Epithelial cell of esophagus (primary cell): ENCODE results near the gene LGALS4.
A peak's percentile ranks its signal among the peaks of the same experiment; 100 is the strongest.

Experiments
- DNase-seq: peaks from one replicate; pipeline ENCODE4 v3.0.0; 2010; ENCODE audit warnings: low read depth
- H3K4me3 ChIP-seq: 2 replicates; pipeline ENCODE4 v1.5.1; 2011; ENCODE audit warnings: mild to moderate bottlenecking, low read length, control low read depth
- TF ChIP-seq, protein P1 (sequence below): IDR thresholded peaks from 2 replicates; pipeline ENCODE4 v1.5.1; 2011; ENCODE audit warnings: low read depth, mild to moderate bottlenecking, low read length, control low read depth, inconsistent platforms; ENCODE audit not compliant: insufficient read depth; ENCODE audit errors: missing control alignments

LGALS4 gene

GRCh38 chr19:38851622-38852230, 39.0 kb upstream of the LGALS4 start:
- H3K4me3 ChIP-seq = peak overlapping the region; percentile 73
- peak; percentile 93 for DNase-seq
- TF ChIP-seq, protein P1, sequence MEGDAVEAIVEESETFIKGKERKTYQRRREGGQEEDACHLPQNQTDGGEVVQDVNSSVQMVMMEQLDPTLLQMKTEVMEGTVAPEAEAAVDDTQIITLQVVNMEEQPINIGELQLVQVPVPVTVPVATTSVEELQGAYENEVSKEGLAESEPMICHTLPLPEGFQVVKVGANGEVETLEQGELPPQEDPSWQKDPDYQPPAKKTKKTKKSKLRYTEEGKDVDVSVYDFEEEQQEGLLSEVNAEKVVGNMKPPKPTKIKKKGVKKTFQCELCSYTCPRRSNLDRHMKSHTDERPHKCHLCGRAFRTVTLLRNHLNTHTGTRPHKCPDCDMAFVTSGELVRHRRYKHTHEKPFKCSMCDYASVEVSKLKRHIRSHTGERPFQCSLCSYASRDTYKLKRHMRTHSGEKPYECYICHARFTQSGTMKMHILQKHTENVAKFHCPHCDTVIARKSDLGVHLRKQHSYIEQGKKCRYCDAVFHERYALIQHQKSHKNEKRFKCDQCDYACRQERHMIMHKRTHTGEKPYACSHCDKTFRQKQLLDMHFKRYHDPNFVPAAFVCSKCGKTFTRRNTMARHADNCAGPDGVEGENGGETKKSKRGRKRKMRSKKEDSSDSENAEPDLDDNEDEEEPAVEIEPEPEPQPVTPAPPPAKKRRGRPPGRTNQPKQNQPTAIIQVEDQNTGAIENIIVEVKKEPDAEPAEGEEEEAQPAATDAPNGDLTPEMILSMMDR = no peak

- H3K4me3 ChIP-seq = peak overlapping the region; percentile 69
- TF ChIP-seq, protein P1 = no peak
Observed at GRCh38 chr19:38850976-38851621, 38.4 kb upstream of the LGALS4 start.

GRCh38 chr19:38850436-38850975, 37.8 kb upstream of the LGALS4 start:
- DNase-seq = peak; percentile 100
- H3K4me3 ChIP-seq = peak overlapping the region; percentile 69
- TF ChIP-seq, protein P1 = no peak

More at GRCh38 chr19:38850976-38851621, 38.4 kb upstream of the LGALS4 start:
- DNase-seq = no peak

- peak within 1 kb of the TSS; percentile 79 for H3K4me3 ChIP-seq
- no peak for DNase-seq
- TF ChIP-seq, protein P1 = peak; percentile 40
Observed at GRCh38 chr19:38849860-38850435, 37.2 kb upstream of the LGALS4 start, which contains the start of gene HNRNPL. Gene HNRNPL (minus strand): TSS chr19:38849986. CDS start chr19:38849966, 20 bp downstream.

GRCh38 chr19:38849147-38849859, 36.6 kb upstream of the LGALS4 start:
- H3K4me3 ChIP-seq = peak overlapping the region; percentile 79
- TF ChIP-seq, protein P1 = no peak
- DNase-seq = peak; percentile 94

- no peak for DNase-seq
- TF ChIP-seq, protein P1 = no peak
- H3K4me3 ChIP-seq = peak overlapping the region; percentile 79
Observed at GRCh38 chr19:38848299-38849146, 35.8 kb upstream of the LGALS4 start.
